KMS-11 (cell line): ENCODE data around the gene CATSPER3.

Experiments
- H2AFZ ChIP-seq: fragments of 200-600 bp; sonication (generic); 2 replicates; pipeline ENCODE4 v1.6.1; 2016; ENCODE audit warnings: antibody characterized with exemption, mixed run types, low read depth
- H3K27ac ChIP-seq: fragments of 200-600 bp; sonication (generic); 2 replicates; pipeline ENCODE4 v1.6.1; 2016; ENCODE audit warnings: mild to moderate bottlenecking, mixed run types
- H3K27me3 ChIP-seq: fragments of 200-600 bp; sonication (generic); 2 replicates; pipeline ENCODE4 v1.6.1; 2017; ENCODE audit warnings: mild to moderate bottlenecking, low read depth, mixed run types, moderate library complexity; ENCODE audit not compliant: insufficient read depth
- H3K36me3 ChIP-seq: fragments of 200-600 bp; sonication (generic); 2 replicates; pipeline ENCODE4 v1.6.1; 2017; ENCODE audit warnings: mild to moderate bottlenecking, mixed run types; ENCODE audit not compliant: insufficient read depth
- H3K4me1 ChIP-seq: fragments of 200-600 bp; sonication (generic); 2 replicates; pipeline ENCODE4 v1.6.1; 2016; ENCODE audit warnings: mild to moderate bottlenecking, low read depth, mixed run types; ENCODE audit not compliant: poor library complexity, severe bottlenecking
- H3K4me2 ChIP-seq: fragments of 200-600 bp; sonication (generic); 2 replicates; pipeline ENCODE4 v1.7.0; 2016; ENCODE audit warnings: mild to moderate bottlenecking, mixed run types
- H3K4me3 ChIP-seq: fragments of 200-600 bp; sonication (generic); IDR thresholded peaks from 2 replicates; pipeline ENCODE4 v1.6.1; 2017; ENCODE audit warnings: low read depth, low read length, mixed read lengths; ENCODE audit not compliant: insufficient read depth
- H3K79me2 ChIP-seq: fragments of 200-600 bp; sonication (generic); 2 replicates; pipeline ENCODE4 v1.6.1; 2016; ENCODE audit warnings: low read depth, mixed run types; ENCODE audit not compliant: insufficient read depth
- H3K9ac ChIP-seq: fragments of 200-600 bp; sonication (generic); 2 replicates; pipeline ENCODE4 v1.6.1; 2016; ENCODE audit warnings: mild to moderate bottlenecking, mixed run types
- H4K20me1 ChIP-seq: fragments of 200-600 bp; sonication (generic); 2 replicates; pipeline ENCODE4 v1.6.1; 2016; ENCODE audit warnings: mild to moderate bottlenecking, mixed run types; ENCODE audit not compliant: insufficient read depth
- TF ChIP-seq, protein P1 (sequence below): fragments of 200-600 bp; sonication (generic); conservative IDR thresholded peaks from 2 replicates; pipeline ENCODE4 v1.6.1; 2017; ENCODE audit warnings: low read depth, mild to moderate bottlenecking, antibody characterized with exemption, low read length, moderate library complexity, mixed read lengths

The CATSPER3 gene

DNA sequence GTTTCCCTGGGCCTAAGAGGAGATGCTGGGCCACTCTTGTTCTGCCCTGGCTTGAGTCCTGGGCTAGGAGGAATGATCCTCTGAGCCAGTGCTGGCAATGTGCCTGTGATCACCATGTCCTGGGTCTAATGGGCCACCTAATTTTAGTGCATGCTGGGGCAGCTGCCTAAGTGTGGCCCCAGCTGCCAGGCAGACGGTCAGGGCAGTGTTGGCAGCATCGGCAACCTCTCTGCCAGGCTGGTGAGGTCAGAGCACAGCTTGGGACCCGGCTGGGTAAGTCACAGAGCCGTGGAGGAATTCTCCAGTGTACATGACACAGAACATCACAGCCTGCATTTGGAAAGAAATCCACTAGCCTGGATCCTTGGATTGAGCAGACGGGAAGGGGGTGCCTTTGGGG is 87.7 kb downstream of the CATSPER3 start:
- Histone ChIP-seq H3K27ac (no peak overlapping the region), H3K79me2 (no peaks in the 10 kb centered on the region), H3K4me3 (no peak overlapping the region), H2AFZ (no peak overlapping the region), H3K9ac (no peak overlapping the region), H3K4me1 (peaks cover 16% of the 10 kb centered on the region), H4K20me1 (no peaks in the 10 kb centered on the region), H3K36me3 (no peaks in the 10 kb centered on the region), H3K4me2 (no peak overlapping the region), H3K27me3 (no peaks in the 10 kb centered on the region)
- TF ChIP-seq, protein P1, sequence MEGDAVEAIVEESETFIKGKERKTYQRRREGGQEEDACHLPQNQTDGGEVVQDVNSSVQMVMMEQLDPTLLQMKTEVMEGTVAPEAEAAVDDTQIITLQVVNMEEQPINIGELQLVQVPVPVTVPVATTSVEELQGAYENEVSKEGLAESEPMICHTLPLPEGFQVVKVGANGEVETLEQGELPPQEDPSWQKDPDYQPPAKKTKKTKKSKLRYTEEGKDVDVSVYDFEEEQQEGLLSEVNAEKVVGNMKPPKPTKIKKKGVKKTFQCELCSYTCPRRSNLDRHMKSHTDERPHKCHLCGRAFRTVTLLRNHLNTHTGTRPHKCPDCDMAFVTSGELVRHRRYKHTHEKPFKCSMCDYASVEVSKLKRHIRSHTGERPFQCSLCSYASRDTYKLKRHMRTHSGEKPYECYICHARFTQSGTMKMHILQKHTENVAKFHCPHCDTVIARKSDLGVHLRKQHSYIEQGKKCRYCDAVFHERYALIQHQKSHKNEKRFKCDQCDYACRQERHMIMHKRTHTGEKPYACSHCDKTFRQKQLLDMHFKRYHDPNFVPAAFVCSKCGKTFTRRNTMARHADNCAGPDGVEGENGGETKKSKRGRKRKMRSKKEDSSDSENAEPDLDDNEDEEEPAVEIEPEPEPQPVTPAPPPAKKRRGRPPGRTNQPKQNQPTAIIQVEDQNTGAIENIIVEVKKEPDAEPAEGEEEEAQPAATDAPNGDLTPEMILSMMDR = no peak

DNA sequence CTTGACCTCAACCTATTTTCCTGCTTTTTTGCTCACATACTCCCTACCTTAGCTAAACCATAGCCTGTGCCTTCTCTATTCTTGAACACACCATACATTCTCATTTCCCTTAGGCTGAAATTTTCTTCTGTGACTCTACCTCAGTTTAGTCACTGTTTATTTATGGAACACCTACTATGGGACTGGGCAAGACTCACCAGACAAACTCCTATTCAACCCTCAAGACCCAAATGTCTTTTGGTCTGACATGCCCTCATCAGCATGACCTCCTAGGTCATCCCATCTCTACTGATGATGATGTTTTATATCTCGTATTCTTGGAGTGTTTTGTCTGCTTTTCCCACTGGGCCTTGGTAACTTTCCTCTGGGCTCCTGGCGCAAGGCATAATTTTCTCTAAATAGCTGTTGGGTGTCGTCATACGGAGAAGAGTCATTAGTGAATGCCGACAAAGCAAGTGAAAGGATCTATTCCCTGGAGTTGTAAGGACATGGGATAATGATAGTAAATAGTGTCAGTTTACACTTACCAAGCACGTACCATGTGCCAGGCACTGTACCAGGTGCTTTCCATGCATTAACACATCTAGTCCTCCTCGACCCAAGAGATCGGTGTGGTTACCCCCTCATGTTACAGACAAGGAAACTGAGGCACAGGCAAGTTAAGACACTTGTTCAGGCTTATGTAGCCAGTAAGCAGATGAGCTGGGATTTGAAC is 88.8 kb downstream of the CATSPER3 start:
- TF ChIP-seq, protein P1 = no peak
- Histone ChIP-seq H3K4me2 (no peak overlapping the region), H3K27me3 (no peaks in the 10 kb centered on the region)

DNA sequence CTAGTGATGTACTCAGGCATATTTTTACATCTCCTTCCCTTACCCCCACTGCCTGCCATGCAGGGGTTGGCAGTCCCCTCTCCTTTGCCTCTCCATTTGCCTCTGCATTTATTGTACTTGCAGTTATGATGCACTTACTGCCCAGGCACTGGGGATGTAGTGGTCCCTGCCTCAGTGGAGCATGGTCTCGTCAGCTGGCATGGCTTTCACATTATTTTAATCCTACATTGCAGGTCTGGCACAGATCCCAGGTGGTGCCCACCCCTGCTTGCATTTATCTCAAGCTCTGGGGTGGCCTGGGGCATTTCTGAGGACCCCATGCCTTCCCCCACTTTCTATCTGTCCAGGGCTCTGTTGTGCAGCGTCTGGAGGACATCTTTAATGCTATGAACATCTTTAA is 89.5 kb downstream of the CATSPER3 start:
- H2AFZ ChIP-seq = no peak overlapping the region
- no peak overlapping the region for H3K9ac ChIP-seq
- no peaks in the 10 kb centered on the region for H3K27me3 ChIP-seq
- H3K36me3 ChIP-seq = no peaks in the 10 kb centered on the region
- TF ChIP-seq, protein P1 = no peak
- peaks cover 16% of the 10 kb centered on the region for H3K4me1 ChIP-seq
- H3K4me3 ChIP-seq = no peak overlapping the region
- H4K20me1 ChIP-seq = no peaks in the 10 kb centered on the region
- H3K27ac ChIP-seq = no peak overlapping the region
- H3K79me2 ChIP-seq = no peaks in the 10 kb centered on the region
- H3K4me2 ChIP-seq = no peak overlapping the region

More for the DNA sequence above, 88.8 kb downstream of the CATSPER3 start:
- Histone ChIP-seq H3K9ac (no peak overlapping the region), H4K20me1 (no peaks in the 10 kb centered on the region), H3K36me3 (no peaks in the 10 kb centered on the region), H3K79me2 (no peaks in the 10 kb centered on the region), H3K4me3 (no peak overlapping the region), H3K4me1 (peaks cover 16% of the 10 kb centered on the region), H3K27ac (no peak overlapping the region), H2AFZ (no peak overlapping the region)

DNA sequence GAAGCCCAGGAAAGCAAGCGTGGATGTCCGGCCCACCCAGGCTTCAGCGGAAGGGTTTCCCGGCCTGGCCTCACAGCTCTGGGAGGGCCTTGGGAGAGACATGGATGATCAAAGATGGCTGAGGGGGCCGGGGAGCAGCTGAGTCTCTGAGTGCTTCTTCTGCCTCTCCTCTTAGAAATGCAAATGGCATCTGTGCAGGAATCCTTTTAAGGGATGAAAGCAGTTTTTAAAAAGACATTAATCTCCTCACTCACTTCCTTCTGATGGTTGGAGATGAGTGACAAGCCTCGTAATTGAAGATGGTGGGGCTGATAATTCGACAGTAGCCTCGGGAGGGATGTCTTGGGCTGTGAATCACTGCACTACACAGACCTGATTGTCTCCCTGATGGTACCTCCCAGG is 90.6 kb downstream of the CATSPER3 start:
- no peaks in the 10 kb centered on the region for H4K20me1 ChIP-seq
- TF ChIP-seq, protein P1 = no peak
- no peak overlapping the region for H3K9ac ChIP-seq
- H3K27me3 ChIP-seq = no peaks in the 10 kb centered on the region
- H3K4me3 ChIP-seq = no peak overlapping the region
- H3K4me1 ChIP-seq = peaks cover 8% of the 10 kb centered on the region
- H3K27ac ChIP-seq = no peak overlapping the region
- H3K79me2 ChIP-seq = no peaks in the 10 kb centered on the region
- H2AFZ ChIP-seq = no peak overlapping the region
- no peak overlapping the region for H3K4me2 ChIP-seq
- H3K36me3 ChIP-seq = no peaks in the 10 kb centered on the region
